Posterior vena cava (tissue), 2 donors: ENCODE data around the gene KRT13. TPM values are rescaled to one million over a fixed set of nuclear protein-coding genes. Genes with fewer than 3 reads are reported as not detected.

Source experiments
- DNase-seq: peaks from one replicate; pipeline ENCODE4 v3.0.0-alpha.2; 2020; ENCODE audit warnings: low spot score
- intact Hi-C, 2 donors: fragments of 100-400 bp; cut with DNase I; formaldehyde crosslinking; loops; one replicate each; pipeline versions ENCODE4 v1.14.1 to v1.14.2; 2022 to 2023
- total RNA-seq, 2 donors: library from RNA; stranded (reverse); fragmentation: NEBNext Ultra II Directional; extraction: Animal tissue kit (Norgen Biotek cat#: 25700); gene quantifications; one replicate each; pipeline ENCODE4 v1.2.1, GENCODE V29; 2021
- donor health status: DM: yes; HTN: yes; CAD: no.
- donor health status: DM: yes; HTN: yes; CAD: no.

Gene KRT13
- total RNA-seq, 2 donors from 2014 or later: not detected

GRCh38 chr17:41505809-41506767 is 676 bp upstream of the KRT13 start:
- no peak for DNase-seq
- intact Hi-C loops: no loop called here

GRCh38 chr17:41504246-41504977 is 1.0 kb downstream of the KRT13 start:
- DNase-seq: no peak
- intact Hi-C loops: no loop called here

DNA sequence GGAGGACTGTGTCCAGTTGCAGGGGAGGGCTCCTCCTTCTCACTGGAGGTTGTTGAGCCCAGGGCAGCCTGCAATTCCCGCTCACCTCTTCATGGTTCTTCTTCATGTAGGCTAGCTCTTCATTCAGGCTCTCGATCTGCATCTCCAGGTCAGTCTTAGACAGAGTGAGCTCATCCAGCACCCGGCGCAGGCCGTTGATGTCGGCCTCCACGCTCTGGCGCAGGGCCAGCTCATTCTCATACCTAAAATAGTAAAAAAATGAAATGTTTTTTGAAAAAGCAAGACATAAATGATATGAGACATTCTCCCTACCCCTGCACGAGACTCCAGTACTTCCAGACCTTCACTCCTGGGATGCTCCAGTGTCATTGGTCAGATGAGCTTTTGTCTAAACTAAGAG is 2.2 kb downstream of the KRT13 start:
- no peak for DNase-seq
- intact Hi-C loops: no loop called here

GRCh38 chr17:41500131-41500911 is 5.1 kb downstream of the KRT13 start:
- DNase-seq: no peak
- intact Hi-C loops: no loop called here

DNA sequence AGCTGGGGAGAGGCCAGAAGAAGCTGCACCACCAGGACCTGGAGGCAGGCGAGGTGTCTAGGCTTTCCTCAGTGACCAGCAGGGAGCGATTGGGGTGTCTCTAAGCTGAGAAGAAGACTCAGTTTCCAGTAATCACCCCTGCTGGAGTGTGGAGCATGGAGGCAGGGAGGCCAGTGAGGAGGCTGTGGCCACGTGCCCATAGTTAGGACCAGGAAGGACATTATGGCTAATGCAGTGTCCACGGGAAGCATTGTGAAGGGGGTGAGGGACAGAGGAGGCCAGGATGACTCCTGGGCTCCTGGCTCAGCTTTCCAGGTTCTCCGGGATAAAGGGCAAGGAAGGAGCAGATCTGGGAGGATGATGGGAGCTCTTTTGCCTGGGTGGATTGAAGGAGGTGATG is 5.7 kb downstream of the KRT13 start:
- DNase-seq: no peak
- intact Hi-C loops: no loop called here

DNA sequence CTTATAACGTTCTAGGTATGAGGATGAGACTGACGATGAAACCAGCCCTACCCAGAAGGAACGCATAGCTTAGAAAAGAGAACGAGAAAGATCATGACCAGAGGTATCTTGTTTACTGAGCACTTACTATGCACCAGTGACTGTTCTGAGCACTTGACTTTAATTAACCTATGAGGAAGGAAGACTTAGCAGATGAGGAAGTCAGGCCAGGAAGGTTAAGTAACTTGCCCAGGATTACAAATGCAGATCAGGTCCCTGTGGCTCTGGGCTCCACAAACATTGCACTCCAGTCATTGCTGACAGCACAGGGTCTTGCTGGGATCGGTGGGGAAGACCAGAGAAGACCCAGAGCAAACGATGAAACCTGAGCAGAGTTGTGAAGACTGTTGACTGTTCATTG is 7.1 kb downstream of the KRT13 start:
- DNase-seq: no peak
- intact Hi-C loops: no loop called here

GRCh38 chr17:41496803-41497484 is 8.5 kb downstream of the KRT13 start:
- peak; percentile 92 for DNase-seq

GRCh38 chr17:41494524-41494923 is 10.9 kb downstream of the KRT13 start:
- intact Hi-C loops: no loop called here
- no peak for DNase-seq

More at GRCh38 chr17:41496803-41497484, 8.5 kb downstream of the KRT13 start:
- intact Hi-C loops: no loop called here

GRCh38 chr17:41492771-41493170 is 12.6 kb downstream of the KRT13 start:
- intact Hi-C loops: no loop called here
- DNase-seq: peak; percentile 71

- intact Hi-C loops: no loop called here
- peak; percentile 54 for DNase-seq
Measured at GRCh38 chr17:41492351-41492750, 13.1 kb downstream of the KRT13 start.

- peak; percentile 76 for DNase-seq
- intact Hi-C loops: no loop called here
Measured at GRCh38 chr17:41491476-41491875, 13.9 kb downstream of the KRT13 start.

DNA sequence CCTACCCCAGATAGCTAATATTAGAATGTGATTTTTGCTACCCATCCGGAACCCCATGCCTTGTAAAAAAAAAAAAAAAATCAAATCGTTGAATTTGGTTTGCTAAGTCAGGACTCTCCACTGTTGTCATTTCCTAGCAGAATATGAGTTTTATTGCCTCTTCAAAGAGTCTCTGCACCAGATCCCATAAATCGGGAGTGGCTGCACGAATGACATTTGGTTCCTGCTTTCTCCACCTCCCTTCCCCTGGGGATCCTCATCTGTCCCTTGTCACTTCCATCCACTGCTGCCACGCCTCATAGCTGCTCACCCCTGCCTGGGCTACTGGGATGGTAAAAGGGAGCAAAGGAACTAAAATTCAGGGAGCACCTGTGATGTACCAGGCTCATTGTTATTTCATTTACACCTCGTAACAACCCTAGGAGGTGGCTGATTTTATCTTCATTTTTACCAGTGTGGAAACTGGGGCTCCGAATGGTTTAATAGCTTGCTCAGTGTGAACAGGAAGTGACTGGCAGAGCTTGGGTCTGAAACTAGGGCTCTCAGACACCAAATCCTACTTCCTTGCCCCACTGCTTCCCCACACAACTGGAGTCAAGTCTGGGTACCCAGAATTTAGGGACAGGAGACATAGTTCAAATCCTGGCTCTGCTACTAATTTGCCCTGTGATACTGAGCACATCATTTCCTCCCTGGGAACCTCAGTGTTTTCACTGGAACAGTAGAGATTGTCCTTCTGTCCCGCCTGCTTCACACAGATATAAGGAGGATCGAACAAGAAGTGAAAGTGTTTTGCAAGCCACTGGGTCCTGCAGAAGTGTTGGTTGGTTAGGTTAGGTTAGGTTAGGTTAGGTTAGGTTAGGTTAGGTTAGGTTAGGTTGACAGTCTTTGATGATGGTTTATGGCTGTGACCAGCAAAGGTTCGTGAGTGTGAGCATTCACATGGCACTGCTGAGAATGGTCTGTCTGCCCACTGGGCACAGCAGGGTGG is 15.1 kb downstream of the KRT13 start:
- peak; percentile 22 for DNase-seq
- intact Hi-C loops: no loop called here

DNA sequence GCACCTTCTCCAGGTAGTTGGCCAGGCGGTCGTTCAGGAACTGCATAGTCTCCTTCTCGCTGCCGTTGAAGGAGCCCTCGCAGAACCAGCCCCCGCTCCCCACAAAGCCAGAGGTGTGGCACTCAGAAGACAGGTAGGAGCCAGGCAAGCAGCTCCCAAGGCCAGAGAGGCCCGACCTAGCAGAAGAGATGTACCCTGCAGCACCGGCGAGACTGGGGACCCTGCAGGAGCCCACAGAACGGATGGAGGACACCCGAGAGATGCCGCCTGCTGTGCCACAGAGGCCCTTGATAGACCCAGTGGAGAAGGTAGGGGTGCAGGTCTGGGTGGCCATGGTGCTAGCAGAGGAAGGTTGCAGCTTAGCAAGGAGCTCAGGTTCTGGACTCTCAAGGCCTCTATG is 15.9 kb downstream of the KRT13 start, which contains the start of gene KRT36:
Gene KRT36, minus strand, starts transcription at position 380 of the 400 bp plus-strand sequence. Its CDS starts 46 bp downstream, at position 334.
- DNase-seq: peak; percentile 55
- intact Hi-C loops: no loop called here

- intact Hi-C loops: no loop called here
- DNase-seq: peak; percentile 83
Measured at GRCh38 chr17:41486809-41487530, 18.4 kb downstream of the KRT13 start.

GRCh38 chr17:41486316-41486715 is 19.1 kb downstream of the KRT13 start:
- DNase-seq: peak; percentile 62
- intact Hi-C loops: no loop called here

DNA sequence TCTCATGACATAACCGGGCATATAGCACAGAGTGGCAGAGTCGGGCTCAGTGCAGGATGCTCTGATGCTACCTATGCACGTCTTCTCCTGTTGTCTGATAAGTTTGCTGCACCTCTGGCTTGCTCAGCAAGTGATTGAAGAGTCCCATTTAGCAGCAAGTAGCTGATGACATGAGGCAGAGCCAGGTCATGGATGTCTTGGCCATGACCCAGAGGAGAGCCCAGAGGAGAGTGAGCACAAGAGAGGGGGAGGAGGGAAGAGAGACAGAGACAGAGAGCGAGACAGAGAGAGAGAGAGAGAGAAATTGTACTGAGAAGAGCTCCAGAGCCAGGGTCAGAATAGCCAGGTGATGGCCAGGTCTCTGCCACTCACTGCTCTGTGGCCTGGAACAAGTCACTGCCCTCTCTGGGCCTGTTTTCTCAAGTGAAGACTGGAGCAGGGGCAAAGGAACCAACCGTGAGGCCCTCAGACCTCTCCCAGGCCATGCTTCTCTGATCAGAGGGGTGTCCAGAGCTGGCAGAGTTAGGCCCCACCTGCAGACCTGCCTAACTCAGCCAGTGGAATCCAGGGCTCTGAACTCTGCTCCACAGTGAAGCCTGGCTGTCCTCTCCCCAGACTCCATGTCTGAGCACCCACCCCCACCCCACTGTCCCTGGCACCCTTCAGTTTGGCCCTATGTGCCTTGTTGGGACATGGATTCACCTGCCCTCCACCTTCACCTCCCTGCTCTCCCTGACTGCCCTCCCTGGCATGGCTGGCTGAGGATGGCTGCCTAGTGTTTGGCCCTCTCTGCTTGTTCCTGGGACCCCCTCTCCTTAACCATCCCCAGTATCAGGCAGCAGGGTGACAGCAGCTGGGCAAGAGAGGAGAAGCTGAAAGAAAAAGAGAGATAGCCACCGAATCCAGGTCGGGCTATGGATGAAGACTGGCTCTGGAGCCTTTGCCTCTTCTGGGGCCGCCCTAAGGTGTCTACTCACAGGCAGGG is 20.2 kb downstream of the KRT13 start:
- intact Hi-C loops: no loop called here
- peak; percentile 38 for DNase-seq
